Stimulated activated naive CD4-positive, alpha-beta T cell (primary cell): ENCODE measurements around the gene CCNA2.

Experiments
- DNase-seq, 6 experiments: peaks; one replicate each; lab custom pipeline; 2025; lab: John Stamatoyannopoulos, UW

CCNA2 gene

DNA sequence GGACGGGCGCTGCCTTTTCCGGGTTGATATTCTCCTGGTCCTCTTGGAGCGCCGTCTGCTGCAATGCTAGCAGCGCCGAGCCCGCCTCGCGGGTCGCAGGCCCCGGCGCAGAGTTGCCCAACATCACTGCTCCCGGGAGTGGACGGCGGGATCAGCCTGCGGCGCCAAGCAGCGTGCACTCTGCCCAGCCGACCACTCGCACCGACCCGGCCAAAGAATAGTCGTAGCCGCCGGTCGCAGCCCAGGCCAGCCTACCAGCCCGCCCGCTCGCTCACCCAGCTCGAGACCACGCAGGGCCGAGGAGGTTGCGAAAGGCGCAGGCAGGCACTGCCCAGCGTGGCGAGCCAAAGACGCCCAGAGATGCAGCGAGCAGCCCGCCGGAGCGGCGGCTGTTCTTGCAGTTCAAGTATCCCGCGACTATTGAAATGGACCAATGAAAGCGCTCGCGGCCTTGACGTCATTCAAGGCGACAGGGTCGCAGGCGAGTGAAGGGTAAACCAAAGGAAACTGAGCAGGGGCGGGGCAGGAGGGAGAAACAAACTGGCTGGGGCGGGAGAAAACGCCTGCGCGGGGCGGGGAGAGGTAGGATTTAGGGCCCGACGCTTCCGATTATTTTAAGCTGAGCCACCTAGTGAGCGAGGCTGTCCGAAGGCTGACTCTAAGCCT is at the start of gene CCNA2:
Gene CCNA2, minus strand, starts transcription at position 379 of the 666 bp plus-strand sequence. Its CDS starts 255 bp downstream, at position 124.
- DNase-seq = peak; percentile 91 to 94 (median 92)

DNA sequence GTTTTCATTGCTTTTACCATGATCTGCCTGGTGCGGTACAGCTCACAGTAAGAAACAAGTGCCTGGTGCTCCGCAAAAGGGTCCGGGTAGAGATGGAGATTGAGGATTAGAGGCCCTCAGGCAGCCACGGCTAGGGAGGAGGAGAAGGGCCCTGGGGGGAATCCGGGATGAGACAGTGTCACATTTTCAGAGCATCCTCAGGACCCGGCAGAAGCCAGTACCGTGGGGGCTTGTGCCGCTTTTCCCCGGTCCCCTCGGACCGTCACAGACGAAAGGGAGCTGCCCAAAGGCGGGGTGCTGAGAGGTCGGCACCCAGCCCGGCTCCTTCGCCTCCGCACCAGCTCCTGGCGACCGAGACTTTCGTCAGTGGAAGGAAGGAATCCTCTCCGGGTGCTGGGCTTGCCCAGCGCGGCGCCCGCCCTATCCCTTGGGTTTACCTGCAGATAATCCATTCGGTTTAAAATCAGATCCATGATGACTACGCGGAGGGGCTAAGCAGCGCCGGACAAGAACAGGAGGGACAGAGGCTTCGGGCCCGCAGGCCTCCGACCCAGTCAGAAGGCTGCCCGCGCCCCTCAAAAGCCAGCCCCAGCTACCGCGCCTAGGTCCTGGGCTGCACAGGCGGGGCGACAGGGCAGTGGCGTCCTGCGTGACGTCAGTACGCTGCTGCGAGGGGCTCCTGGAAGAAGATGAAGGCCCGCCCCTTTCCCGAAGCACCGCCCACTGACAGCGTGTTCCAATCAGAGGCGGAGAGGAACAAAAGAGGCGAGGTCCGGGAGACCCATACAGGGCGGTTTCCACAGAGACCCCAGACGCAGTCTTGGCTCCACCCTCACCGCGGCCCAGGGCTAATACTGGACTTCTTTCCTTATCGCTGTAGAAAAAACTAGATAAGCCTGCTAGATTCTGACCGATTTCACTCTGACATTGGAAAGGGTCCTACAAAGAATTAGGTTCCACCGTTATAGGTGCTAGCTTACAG is 46.4 kb upstream of the CCNA2 start, which contains the start of gene BBS7:
Gene BBS7, minus strand, starts transcription at position 634 of the 982 bp plus-strand sequence. Its CDS starts 161 bp downstream, at position 473.
- DNase-seq = peak; percentile 83 to 95 (median 90)

DNA sequence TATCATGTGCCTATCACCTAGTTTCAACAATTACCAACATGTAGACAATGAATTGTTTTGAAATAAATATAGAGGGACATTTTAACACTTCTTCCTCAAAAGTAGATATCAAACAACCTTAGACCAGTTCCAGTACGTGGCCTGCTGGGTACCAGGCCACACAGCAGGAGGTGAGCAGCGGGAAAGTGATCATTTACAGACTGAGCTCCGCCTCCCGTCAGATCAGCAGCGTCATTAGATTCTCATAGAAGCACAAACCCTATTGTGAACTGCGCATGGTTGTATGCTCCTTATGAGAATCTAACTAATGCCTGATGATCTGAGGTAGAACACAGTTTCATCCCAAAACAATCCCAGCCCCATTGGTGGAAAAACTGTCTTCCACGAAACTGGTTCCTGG is 40.1 kb upstream of the CCNA2 start:
- DNase-seq = no peak

DNA sequence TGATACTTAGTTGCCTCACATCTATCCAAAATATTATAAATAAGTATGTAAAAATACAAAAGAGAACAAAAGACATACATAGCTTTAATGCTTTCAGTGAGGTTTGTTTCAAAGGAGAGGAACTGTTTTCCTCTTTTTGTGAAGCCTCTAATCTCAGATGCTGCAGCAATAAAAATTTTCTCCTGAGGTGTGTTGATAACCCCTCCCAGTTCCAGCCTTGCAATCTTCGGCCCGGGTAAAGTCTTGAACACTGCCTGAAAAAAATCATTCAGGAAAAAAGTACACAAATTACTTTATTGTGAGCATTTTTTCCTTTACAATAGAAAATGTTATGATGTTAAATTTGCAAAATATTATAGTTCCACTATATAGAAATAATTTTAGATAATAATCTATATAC is 37.7 kb upstream of the CCNA2 start:
- DNase-seq = no peak

DNA sequence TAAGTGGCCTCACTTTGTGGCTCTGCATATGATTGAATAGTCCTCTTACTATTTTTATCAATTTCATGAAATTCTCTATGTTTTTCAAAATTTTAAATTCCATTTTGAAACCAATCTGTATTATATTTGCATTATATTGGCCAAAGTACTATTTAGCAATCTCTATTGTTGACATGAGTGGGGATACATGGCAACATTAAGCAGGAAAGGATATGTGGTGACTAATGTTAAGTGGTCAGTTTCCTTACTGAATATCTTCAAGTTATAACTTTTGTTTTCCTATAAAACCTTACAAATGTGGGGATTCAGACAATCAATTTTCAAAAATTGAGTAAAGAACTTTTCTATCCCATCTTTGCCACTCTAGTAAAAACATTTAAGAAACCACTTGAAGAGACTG is 36.4 kb upstream of the CCNA2 start:
- no peak for DNase-seq

DNA sequence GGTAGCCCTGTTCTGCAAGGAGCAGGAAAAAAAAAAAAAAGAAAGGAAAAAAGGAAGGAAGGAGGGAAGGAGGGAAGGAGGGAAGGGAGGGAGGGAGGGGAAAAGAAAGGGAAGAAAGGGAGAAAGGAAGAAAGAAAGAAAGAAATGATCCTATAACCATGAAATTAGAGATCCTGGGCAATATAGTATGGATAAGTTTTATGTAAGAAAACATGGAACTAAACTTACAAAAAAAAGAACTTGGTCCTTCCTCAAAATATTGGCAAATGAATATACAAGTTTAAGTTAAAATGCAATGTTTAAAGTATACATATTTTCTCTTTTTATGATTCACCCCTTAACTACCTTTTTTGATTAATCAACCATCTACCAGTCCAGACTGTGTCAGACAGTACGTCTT is 27.7 kb upstream of the CCNA2 start:
- DNase-seq = no peak

DNA sequence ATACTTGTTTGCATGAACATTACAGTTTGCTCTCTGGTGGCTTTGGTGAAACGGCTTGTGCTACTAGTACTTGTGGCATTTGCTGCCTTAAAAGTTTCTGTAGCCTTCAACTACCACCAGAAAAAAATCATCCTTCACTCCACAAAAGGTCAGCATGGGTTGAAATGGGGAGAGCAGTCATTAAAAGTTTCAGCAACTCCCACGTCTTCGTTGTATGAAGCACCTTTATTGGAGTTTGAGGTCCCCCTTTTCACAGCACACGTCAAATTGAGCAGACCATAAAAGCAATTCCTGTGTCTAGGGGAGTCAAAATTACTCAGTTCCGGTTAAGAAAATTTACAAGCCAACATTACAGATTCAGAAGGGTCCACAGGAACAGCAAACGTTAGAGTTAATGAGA is 23.0 kb upstream of the CCNA2 start:
- DNase-seq = no peak

DNA sequence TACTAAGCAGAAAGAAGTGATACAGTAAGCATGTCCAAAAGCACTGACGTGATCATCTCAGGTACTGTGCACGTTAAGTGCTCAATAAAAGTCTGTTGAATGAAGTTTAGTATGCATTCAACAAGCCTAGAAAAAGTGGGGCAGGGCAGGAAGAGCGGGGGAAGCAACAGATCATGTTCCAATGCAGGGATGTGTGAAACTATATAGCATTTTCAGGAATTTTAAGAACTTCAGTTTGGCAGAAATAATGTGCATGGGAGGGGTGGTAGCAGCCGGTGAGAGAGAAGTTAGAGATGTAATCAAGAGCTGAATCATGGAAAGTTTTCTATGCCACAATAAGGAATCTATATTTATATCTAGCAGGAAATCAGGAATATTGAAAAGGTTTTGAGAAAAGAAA is 19.2 kb upstream of the CCNA2 start:
- DNase-seq = no peak

DNA sequence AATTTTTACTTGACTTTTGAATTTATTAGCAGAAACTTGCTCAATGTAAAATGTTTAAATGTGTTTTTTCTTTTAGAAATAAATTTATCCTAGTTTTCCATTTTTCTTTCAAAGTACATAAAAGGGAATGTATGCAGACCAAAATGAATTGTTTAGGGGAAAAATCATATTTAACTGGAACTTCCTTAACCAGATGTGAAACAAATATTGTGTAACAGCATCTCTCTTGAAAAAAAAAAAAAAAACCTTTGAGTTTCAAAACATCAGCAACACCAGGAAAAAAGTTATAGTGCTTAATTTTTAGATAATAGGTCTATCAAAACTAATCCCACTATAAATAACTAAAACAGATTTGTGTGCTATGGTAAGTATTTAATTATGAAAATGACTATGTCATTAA is 14.5 kb upstream of the CCNA2 start:
- no peak for DNase-seq

DNA sequence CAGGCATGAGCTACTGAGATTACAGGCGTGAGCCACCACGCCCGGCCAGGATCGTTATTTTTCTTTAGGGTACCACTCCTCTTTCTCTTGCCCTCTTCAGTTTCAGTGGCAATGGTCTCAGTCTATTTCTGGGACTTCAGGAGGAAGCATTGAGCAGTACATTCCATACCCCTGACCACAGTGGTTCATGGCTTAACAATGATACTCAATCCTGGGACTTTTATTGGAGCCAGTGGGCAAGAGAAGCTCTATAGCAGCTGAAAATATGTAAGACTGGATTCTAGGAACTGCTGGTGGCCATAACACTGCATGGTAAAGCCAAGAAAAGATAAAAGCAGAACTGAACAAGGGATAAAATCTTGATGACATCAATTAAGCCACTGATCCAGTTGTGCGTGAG is 5.8 kb upstream of the CCNA2 start:
- no peak for DNase-seq

DNA sequence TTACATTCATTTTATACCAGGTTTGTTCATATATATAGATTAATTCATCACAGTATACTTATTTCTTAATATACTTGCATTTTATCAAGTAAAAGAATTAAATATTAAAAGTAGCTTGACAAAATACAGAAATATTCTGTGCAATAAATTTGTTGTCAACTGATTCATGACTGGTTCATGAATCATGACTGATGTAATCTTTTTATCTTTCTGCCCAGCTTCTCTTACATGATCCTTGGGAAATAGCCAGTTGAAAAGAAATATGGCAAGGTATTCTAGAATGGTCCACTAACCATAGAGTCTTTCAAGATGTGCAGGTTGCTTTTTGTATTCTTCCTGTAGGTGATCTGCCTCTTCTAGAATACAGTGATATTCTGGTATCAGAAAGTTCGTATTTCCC is 4.2 kb upstream of the CCNA2 start:
- DNase-seq = no peak

DNA sequence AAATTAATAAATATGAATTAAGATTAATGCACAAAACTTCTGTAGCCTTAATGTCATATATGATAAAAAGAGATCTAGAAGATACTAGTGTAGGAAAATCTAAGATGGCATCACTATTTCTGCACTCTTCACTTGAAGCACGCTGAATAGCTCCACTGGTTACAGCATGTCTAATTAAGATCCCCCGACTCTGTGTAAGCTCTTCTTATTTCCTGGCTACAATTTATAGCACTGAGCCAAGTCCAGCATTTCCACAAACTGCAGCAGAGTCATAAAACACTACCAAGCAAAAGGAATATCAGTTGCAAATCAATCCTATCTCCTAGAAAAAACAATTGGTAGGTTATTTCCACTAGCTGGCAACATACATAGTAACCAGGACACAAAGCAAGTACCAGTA is 1.3 kb upstream of the CCNA2 start:
- no peak for DNase-seq

DNA sequence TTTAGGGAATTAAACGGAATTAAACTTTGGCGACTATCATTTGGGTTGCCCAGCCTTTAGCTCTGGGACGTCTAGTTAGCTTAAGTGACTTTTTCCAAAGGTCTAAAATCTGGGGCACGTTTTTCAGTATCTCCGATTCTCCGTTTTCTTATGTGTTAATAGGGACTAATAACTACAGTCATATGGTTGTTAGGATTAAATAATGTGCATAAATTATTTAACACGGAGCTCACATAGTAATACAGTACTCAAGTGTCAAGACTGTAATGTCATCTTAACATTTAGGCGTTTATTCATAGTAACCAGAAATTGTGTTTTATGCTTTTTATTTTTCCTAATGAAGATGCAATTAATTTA is 466 bp upstream of the CCNA2 start:
- DNase-seq = no peak

DNA sequence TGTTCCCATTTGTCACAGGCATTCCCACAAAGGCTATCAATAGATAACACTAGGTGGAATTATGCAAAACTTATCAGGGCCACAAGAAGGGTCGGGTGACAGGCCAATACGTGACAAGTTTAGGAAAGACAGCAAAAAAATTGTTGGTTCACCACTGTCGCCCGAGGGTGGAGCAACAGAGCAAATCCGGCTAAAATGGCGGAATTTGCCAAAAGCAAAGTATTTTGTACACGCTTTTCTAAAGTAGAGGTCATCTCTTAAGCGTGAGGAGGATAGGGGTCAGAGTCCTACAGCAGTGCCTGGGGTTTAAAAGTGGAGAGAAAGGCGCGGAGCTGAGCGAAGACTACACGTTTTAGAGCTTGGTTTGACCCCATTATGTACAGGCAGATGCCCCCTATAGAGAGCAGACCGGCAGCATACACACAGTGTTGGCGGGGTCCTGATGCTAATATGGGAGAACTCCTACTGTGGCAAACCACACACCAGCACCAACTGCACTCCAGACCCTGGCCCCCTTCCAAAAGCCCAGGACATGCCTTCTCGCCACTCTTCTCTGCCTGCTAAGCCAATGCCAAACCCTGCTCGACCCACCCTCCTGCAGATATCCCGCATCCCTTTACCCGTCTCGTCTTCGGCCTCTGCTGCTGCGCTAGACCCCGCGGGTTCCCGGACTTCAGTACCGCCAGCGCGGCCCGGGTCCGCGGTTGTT is 733 bp downstream of the CCNA2 start:
- peak in 2 of 6 experiments; percentile 5 to 29 for DNase-seq

DNA sequence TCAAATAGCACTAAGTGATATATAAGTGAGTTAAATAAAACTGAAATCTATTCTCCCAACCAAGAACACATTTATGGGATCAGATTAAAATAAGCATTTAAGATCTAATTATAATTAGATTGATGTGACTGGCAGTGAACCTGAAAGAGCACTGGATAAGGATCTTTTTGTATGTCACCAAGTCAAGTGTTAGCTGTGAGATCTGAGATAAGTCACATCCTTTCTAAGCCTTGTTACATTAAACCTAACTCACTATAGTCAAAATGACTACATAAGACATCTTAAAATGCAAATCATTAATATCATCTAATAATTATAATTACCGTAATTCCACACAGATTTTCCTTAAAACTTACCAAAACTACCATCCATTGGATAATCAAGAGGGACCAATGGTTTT is 1.6 kb downstream of the CCNA2 start:
- no peak for DNase-seq

DNA sequence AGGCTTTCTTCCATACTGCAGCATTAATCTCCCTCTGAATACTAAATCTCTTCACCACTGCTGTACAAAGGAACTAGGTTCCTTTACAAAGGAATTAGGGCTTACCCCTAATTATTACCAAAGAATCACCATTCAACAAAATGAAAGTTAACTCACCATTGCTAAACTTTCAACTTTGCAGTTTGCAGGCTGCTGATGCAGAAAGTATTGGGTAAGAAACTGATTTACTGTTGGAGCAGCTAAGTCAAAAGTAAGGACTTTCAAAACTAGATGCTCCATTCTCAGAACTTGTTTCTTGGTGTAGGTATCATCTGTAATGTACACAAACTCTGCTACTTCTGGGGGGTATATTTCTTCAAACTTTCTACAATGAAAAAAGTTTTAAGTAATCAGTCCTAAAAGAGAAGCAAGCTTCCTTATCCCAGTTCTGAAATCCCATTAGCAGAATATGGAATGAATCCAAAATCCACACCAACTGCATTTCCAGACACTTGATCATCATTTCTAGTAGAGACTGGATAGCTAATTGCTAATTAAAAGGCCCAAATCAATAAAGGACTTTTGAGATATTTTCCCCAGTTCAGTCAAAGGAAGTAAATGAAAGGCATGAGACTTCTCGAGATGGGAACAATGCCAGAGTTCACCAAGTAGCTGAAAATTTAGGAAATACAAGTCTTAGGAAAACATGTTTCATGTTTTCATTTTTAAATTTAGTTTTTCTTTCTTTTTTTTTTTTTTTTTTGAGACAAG is 4.3 kb downstream of the CCNA2 start:
- DNase-seq = no peak

DNA sequence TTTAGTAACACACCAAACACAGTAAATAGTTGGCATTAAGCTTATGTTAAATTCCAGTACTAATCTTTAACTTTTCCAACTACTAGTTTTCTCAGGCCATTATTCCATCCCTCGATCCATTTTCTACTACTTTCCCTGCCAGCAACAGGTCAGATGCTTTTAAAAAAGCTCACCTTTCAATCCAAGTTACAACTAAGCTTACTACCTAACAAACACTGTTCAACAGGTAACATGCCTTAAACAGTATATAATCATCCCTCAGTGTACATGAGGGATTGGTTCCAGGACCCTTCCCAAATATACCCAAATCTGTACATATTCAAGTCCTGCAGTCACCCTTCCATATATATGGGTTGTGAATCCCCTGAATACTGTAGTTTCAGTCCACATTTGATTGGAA is 5.5 kb downstream of the CCNA2 start:
- DNase-seq = no peak

DNA sequence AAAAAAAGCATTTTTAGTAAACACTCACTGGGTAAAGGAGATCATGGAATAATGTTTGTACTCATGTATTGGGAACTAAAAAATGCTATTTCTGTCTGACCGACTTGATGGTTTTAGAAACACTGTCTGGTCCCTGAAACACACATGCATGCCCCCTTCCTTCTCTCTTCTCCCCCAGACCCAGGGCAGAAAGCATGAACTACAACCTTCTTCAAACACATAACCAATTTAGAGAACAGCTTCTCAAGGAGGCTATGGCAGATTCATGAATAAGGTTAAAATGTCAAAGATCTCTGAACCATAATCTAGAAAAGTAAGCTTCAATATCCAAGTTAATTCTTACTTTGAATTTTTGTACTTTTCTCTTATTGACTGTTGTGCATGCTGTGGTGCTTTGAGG is 6.0 kb downstream of the CCNA2 start:
- DNase-seq = no peak

DNA sequence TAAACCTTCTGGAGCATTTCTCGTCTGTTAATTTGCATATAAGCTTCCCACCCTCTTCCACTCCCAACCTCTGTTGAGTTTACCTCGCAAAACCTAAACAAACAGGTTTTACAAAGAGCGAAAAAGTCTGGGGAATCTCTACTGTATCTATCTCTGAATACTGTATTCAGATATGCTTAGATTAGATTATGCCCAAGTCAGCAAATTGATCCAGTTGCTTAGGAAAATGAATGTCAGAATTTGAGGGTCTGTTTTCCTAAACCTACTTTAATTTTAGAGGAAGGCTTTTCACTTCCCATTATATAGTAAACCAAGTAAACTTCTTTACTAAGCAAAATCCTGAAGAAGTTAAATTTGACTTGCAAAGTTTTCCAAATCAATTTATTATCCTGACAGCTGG is 6.7 kb downstream of the CCNA2 start:
- no peak for DNase-seq

DNA sequence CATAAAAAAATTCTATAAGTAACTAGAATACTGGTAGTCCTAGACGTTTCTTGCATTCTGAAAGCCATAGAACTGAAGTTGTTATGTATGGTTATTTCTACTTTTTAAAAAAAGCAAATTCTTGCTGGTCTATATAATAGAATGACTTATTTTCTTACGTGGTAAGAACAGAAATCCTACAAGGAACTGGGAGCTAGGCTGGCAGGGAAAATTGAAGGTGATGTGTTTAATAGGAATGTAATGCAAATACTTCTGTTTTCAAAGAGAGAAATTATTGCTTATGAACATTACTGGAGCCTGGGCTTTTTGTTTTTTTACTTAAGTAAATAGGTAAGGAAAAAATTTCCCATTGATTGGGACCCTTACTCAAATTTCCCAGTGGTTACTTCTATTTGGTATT is 8.9 kb downstream of the CCNA2 start:
- no peak for DNase-seq

DNA sequence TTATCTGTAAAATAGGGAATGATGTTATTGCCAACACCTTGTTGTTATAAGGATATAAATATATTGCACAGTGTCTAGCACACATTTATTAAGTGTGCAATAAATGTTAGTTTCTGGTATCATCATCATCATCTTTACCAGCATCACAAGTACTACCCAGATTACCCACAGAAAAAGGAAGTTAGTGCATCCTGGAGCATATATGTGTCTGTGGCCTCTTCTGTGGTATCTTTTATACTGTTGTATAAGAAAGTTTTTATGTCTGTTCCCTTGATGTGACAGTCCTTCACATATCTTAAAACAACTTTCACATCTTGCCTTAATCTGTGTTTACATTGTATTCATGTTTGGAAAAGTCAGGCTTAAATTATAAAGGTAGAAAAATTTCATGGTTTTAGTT is 12.6 kb downstream of the CCNA2 start:
- DNase-seq = no peak

DNA sequence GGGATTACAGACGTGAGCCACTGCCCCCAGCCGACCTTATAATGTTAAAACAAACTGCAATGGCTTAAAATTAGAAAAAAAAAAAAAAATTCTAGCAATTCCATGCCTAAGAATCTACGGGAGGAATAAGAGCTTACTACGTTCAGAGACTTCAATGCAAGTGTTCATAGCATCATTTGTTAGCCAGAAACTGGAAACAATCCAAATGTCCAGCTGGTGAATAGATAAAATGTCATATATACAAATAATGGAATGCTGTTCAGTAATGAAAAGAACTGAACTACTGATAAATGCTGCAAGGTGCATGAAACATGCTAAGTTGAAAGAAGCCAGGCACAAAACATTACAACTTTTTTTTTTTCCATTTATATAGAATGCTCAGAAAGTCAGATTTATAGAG is 17.3 kb downstream of the CCNA2 start:
- DNase-seq = no peak
